HCT116 (cell line): ENCODE results near the gene UROS.
A peak's percentile ranks its signal among the peaks of the same experiment; 100 is the strongest.

Experiments
- CBX3 ChIP-seq: IDR thresholded peaks from 2 replicates; pipeline ENCODE4 v1.6.1; 2012; ENCODE audit warnings: low read depth
- CTCF ChIP-seq, 3 experiments: fragments of 200-600 bp in 1 of 3; sonication (generic) in 1 of 3; IDR thresholded peaks in 2 of 3; conservative IDR thresholded peaks in 1 of 3; 2 replicates each; pipeline ENCODE4 v1.5.1; 2012 to 2017; ENCODE audit warnings: low read depth in 2 of 3, low read length in 2 of 3, antibody characterized with exemption in 1 of 3, borderline replicate concordance in 1 of 3, control low read depth in 1 of 3, mild to moderate bottlenecking in 1 of 3, mixed read lengths in 1 of 3, mixed run types in 1 of 3, moderate library complexity in 1 of 3; ENCODE audit not compliant: insufficient read depth in 1 of 3
- EGR1 ChIP-seq: IDR thresholded peaks from 2 replicates; pipeline ENCODE4 v1.6.1; 2012; ENCODE audit warnings: low read depth
- EZH2 ChIP-seq: fragments of 200-600 bp; sonication (generic); IDR thresholded peaks from 2 replicates; pipeline ENCODE4 v1.6.1; 2017; ENCODE audit warnings: antibody characterized with exemption, mixed run types
- POLR2A ChIP-seq: IDR thresholded peaks from 2 replicates; pipeline ENCODE4 v1.7.0; 2011; ENCODE audit warnings: borderline replicate concordance; ENCODE audit not compliant: insufficient read depth, insufficient read length; ENCODE audit errors: extremely low read depth
- POLR2AphosphoS5 ChIP-seq: IDR thresholded peaks from 2 replicates; pipeline ENCODE4 v1.6.1; 2011; ENCODE audit warnings: mild to moderate bottlenecking, low read depth, low read length, moderate library complexity
- RAD21 ChIP-seq: IDR thresholded peaks from 2 replicates; pipeline ENCODE4 v1.6.1; 2012; ENCODE audit warnings: low read depth, mild to moderate bottlenecking
- REST ChIP-seq: IDR thresholded peaks from 2 replicates; pipeline ENCODE4 v1.6.1; 2012; ENCODE audit warnings: low read depth
- SP1 ChIP-seq: IDR thresholded peaks from 2 replicates; pipeline ENCODE4 v1.6.1; 2012; ENCODE audit warnings: low read depth
- TCF7L2 ChIP-seq: IDR thresholded peaks from 2 replicates; pipeline ENCODE4 v1.7.0; 2011; ENCODE audit warnings: borderline replicate concordance, inconsistent platforms; ENCODE audit not compliant: insufficient read depth, insufficient read length; ENCODE audit errors: extremely low read depth

GRCh38 chr10:125747417-125747816 lies 75.6 kb downstream of the UROS start:
- TF ChIP-seq TCF7L2 (no peak), CTCF (IDR thresholded peaks at IDR 0.05 in 2 of 3, conservative IDR thresholded peaks at IDR 0.05 in 1 of 3; ENCODE audit: borderline replicate concordance in 1 of 3, insufficient read depth in 1 of 3, low read depth in 2 of 3, low read length in 2 of 3) (no peak), POLR2AphosphoS5 (0 out of 2 replicates have a peak, but pooled peaks have one; percentile 8), EZH2 (no peak), CBX3 (no peak), REST (no peak), POLR2A (no peak), SP1 (no peak), EGR1 (no peak), RAD21 (no peak)
